ENCODE results near the gene UFSP1.

- TF ChIP-seq CTCF (IDR thresholded peaks at IDR 0.05) (no peak), POLR2AphosphoS5 (IDR thresholded peaks at IDR 0.05) (no peak)
Measured at GRCh38 chr7:100879685-100880261, 9.7 kb downstream of the UFSP1 start.

All from sigmoid colon (tissue), 4 donors.